AG08396 (cell line): ENCODE measurements around the gene ZNF80.

Source experiments
- DNase-seq: peaks from one replicate; pipeline ENCODE4 v3.0.0; 2012; ENCODE audit warnings: low spot score, mixed read lengths

The ZNF80 gene

GRCh38 chr3:114218578-114219185 is 18.7 kb downstream of the ZNF80 start:
- DNase-seq, result no peak

- DNase-seq, result no peak
These were observed 19.4 kb downstream of the ZNF80 start for GRCh38 chr3:114218006-114218405.

- DNase-seq, result no peak
These were observed 20.1 kb downstream of the ZNF80 start for GRCh38 chr3:114217266-114217665.

- peak; percentile 48 for DNase-seq
These were observed 21.0 kb downstream of the ZNF80 start for GRCh38 chr3:114216186-114216970.

GRCh38 chr3:114214542-114215341 is 22.6 kb downstream of the ZNF80 start:
- DNase-seq, result no peak

- DNase-seq, result peak; percentile 71
These were observed 23.5 kb downstream of the ZNF80 start for GRCh38 chr3:114213627-114214541.

GRCh38 chr3:114213292-114213626 is 24.1 kb downstream of the ZNF80 start:
- DNase-seq, result peak; percentile 19

GRCh38 chr3:114212646-114213045 is 24.7 kb downstream of the ZNF80 start:
- no peak for DNase-seq

GRCh38 chr3:114207768-114208167 is 29.6 kb downstream of the ZNF80 start:
- DNase-seq, result no peak

- no peak for DNase-seq
These were observed 31.0 kb downstream of the ZNF80 start for GRCh38 chr3:114206342-114206741.

- DNase-seq, result no peak
These were observed 31.8 kb downstream of the ZNF80 start for GRCh38 chr3:114205541-114205940.

GRCh38 chr3:114194750-114195149 is 42.6 kb downstream of the ZNF80 start:
- DNase-seq, result no peak

- no peak for DNase-seq
These were observed 45.2 kb downstream of the ZNF80 start for GRCh38 chr3:114192136-114192535.

- no peak for DNase-seq
These were observed 50.9 kb downstream of the ZNF80 start for GRCh38 chr3:114186501-114186900.
